ENCODE measurements around the gene COL25A1.

- TF ChIP-seq POLR2AphosphoS5 (IDR thresholded peaks at IDR 0.05; ENCODE audit: borderline replicate concordance, low read depth, low read length) = no peak
- TF ChIP-seq EZH2 (IDR thresholded peaks at IDR 0.05) = no peak
- TF ChIP-seq FOXP2 (optimal IDR thresholded peaks at IDR 0.05; ENCODE audit: control extremely low read depth, extremely low read length, insufficient read depth) = no peak
These were observed 119.8 kb downstream of the COL25A1 start for GRCh38 chr4:109182696-109183095.
